Peyer's patch (tissue), 4 donors: Measurements from ENCODE around the gene B4GALNT4.

ENCODE experiments used
- POLR2A ChIP-seq, 2 donors: fragments of 450-650 bp; IDR thresholded peaks; one replicate each; pipeline ENCODE4 v1.5.1; 2017; ENCODE audit warnings: antibody characterized with exemption in 2 of 2, mild to moderate bottlenecking in 2 of 2, moderate library complexity in 2 of 2
- TF ChIP-seq, protein P1 (sequence below), 6 experiments: fragments of 450-650 bp in 4 of 6; fragments of 200-600 bp in 2 of 6; sonication (generic) in 1 of 6; IDR thresholded peaks; one replicate each; pipeline ENCODE4 v1.5.1; 2017 to 2019; ENCODE audit warnings: antibody characterized with exemption in 6 of 6, mild to moderate bottlenecking in 3 of 6, moderate library complexity in 1 of 6

DNA sequence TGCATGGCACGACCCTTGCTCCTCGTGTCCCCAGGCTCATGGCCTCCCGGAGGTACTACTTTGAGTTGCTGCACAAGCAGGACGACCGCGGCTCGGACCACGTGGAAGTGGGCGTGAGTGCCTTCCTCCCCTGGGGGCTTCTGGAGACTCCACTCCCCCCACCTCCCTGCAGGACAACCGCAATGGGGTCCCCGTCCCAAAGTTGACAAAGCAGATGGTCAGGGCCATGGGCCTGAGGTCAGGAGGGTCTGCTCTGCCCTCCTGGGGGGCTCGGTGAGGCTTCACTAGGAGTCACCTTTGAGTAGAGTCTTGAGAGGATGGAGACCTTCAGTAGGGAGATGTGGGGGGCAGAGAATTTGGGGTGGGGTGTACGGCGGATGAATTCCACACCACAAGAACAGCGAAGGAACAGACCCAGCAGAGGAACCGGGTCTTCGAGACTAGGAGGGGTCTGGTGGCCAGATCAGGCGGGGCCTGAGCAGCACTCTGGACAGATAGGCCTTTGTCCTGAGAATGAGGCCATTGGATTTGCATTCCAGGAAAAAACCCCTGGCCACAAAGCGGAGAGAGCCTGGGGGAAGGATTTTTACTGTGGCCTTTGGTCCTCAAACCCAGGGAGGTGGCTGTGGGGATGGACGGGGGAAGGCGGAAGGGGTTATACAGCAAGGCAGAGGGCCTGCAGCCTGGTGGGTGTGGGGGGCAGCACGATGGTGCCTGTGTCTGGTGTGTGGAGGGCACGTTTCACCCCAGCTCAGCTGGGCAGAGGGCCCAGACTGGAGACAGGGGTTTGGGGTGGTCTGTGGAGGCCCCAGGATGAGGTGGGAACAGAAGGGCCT, 4.6 kb downstream of the B4GALNT4 start:
- TF ChIP-seq, protein P1, sequence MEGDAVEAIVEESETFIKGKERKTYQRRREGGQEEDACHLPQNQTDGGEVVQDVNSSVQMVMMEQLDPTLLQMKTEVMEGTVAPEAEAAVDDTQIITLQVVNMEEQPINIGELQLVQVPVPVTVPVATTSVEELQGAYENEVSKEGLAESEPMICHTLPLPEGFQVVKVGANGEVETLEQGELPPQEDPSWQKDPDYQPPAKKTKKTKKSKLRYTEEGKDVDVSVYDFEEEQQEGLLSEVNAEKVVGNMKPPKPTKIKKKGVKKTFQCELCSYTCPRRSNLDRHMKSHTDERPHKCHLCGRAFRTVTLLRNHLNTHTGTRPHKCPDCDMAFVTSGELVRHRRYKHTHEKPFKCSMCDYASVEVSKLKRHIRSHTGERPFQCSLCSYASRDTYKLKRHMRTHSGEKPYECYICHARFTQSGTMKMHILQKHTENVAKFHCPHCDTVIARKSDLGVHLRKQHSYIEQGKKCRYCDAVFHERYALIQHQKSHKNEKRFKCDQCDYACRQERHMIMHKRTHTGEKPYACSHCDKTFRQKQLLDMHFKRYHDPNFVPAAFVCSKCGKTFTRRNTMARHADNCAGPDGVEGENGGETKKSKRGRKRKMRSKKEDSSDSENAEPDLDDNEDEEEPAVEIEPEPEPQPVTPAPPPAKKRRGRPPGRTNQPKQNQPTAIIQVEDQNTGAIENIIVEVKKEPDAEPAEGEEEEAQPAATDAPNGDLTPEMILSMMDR (IDR thresholded peaks at IDR 0.05): no peak
- TF ChIP-seq POLR2A (IDR thresholded peaks at IDR 0.05): no peak
